H9 (cell line): ENCODE measurements around the gene WDR75. TPM values are rescaled to one million over a fixed set of nuclear protein-coding genes. Genes with fewer than 3 reads are reported as not detected.

Source experiments
- DNase-seq: peaks from one replicate; pipeline ENCODE4 v3.0.0-alpha.2; 2017
- H2AFZ ChIP-seq: one replicate; pipeline ENCODE4 v1.6.1; 2013; ENCODE audit warnings: mild to moderate bottlenecking, low read length, control low read depth, moderate library complexity
- H2AK5ac ChIP-seq: 2 replicates; pipeline ENCODE4 v1.6.1; 2013; ENCODE audit warnings: low read length, control low read depth, mixed read lengths; ENCODE audit not compliant: insufficient read length
- H2BK120ac ChIP-seq: one replicate; pipeline ENCODE4 v1.6.1; 2013; ENCODE audit warnings: low read depth, mild to moderate bottlenecking, low read length, control low read depth, inconsistent platforms; ENCODE audit not compliant: poor library complexity, severe bottlenecking
- H2BK12ac ChIP-seq: 2 replicates; pipeline ENCODE4 v1.6.1; 2013; ENCODE audit warnings: low read length, control low read depth, mixed read lengths, low read depth; ENCODE audit not compliant: insufficient read length
- H2BK15ac ChIP-seq: 2 replicates; pipeline ENCODE4 v1.6.1; 2013; ENCODE audit warnings: low read depth, low read length, control low read depth
- H2BK20ac ChIP-seq: one replicate; pipeline ENCODE4 v1.6.1; 2013; ENCODE audit warnings: low read depth, mild to moderate bottlenecking, low read length, control low read depth, inconsistent platforms; ENCODE audit not compliant: poor library complexity, severe bottlenecking
- H2BK5ac ChIP-seq: 2 replicates; pipeline ENCODE4 v1.6.1; 2013; ENCODE audit warnings: low read length, control low read depth, mixed read lengths; ENCODE audit not compliant: insufficient read length
- H3K14ac ChIP-seq: 2 replicates; pipeline ENCODE4 v1.6.1; 2013; ENCODE audit warnings: low read length, control low read depth; ENCODE audit not compliant: insufficient read depth
- H3K18ac ChIP-seq: 2 replicates; pipeline ENCODE4 v1.6.1; 2013; ENCODE audit warnings: low read depth, mild to moderate bottlenecking, mixed read lengths, low read length, control low read depth; ENCODE audit not compliant: insufficient read length
- H3K23ac ChIP-seq: 2 replicates; pipeline ENCODE4 v1.6.1; 2013; ENCODE audit warnings: low read length, control low read depth, mixed read lengths, low read depth; ENCODE audit not compliant: insufficient read length
- H3K23me2 ChIP-seq: 2 replicates; pipeline ENCODE4 v1.6.1; 2013; ENCODE audit warnings: low read depth, mild to moderate bottlenecking, mixed read lengths, low read length, control low read depth; ENCODE audit not compliant: insufficient read length, poor library complexity, severe bottlenecking
- H3K27ac ChIP-seq: 2 replicates; pipeline ENCODE4 v1.5.1; 2013; ENCODE audit warnings: low read length, control low read depth, mixed read lengths, low read depth; ENCODE audit not compliant: insufficient read length
- H3K27me3 ChIP-seq: 2 replicates; pipeline ENCODE4 v1.6.1; 2013; ENCODE audit warnings: low read length, control low read depth, inconsistent platforms; ENCODE audit not compliant: insufficient read depth
- H3K4ac ChIP-seq: 2 replicates; pipeline ENCODE4 v1.6.1; 2013; ENCODE audit warnings: low read depth, mild to moderate bottlenecking, control low read depth, inconsistent platforms, low read length, moderate library complexity
- H3K4me1 ChIP-seq: 2 replicates; pipeline ENCODE4 v1.6.1; 2013; ENCODE audit warnings: low read length, control low read depth, inconsistent platforms; ENCODE audit not compliant: insufficient read depth
- H3K4me2 ChIP-seq: 2 replicates; pipeline ENCODE4 v1.6.1; 2013; ENCODE audit warnings: low read length, control low read depth, mixed read lengths; ENCODE audit not compliant: insufficient read length, insufficient read depth
- H3K56ac ChIP-seq: 2 replicates; pipeline ENCODE4 v1.6.1; 2013; ENCODE audit warnings: low read depth, mild to moderate bottlenecking, mixed read lengths, low read length, control low read depth; ENCODE audit not compliant: insufficient read length
- H3K79me1 ChIP-seq: 2 replicates; pipeline ENCODE4 v1.6.1; 2013; ENCODE audit warnings: low read depth, mild to moderate bottlenecking, moderate library complexity, low read length, control low read depth, inconsistent platforms; ENCODE audit not compliant: insufficient read depth, poor library complexity, severe bottlenecking
- H3K79me2 ChIP-seq: 2 replicates; pipeline ENCODE4 v1.6.1; 2013; ENCODE audit warnings: low read length, control low read depth, inconsistent platforms; ENCODE audit not compliant: insufficient read depth
- H3K9ac ChIP-seq: 2 replicates; pipeline ENCODE4 v1.6.1; 2013; ENCODE audit warnings: low read length, control low read depth, mixed read lengths; ENCODE audit not compliant: insufficient read length; ENCODE audit errors: extremely low read depth
- H3K9me3 ChIP-seq: one replicate; pipeline ENCODE4 v1.6.1; 2013; ENCODE audit warnings: low read depth, low read length, inconsistent platforms; ENCODE audit not compliant: control insufficient read depth
- H3T11ph ChIP-seq: one replicate; pipeline ENCODE4 v1.6.1; 2013; ENCODE audit warnings: mild to moderate bottlenecking, low read length, control low read depth, inconsistent platforms
- H4K20me1 ChIP-seq: one replicate; pipeline ENCODE4 v1.6.1; 2013; ENCODE audit not compliant: control insufficient read depth, insufficient read length, insufficient read depth
- H4K5ac ChIP-seq: 2 replicates; pipeline ENCODE4 v1.6.1; 2013; ENCODE audit warnings: low read depth, mild to moderate bottlenecking, mixed read lengths, low read length, control low read depth; ENCODE audit not compliant: insufficient read length
- H4K8ac ChIP-seq: replicated peaks from 2 replicates; pipeline ENCODE4 v1.6.1; 2013; ENCODE audit warnings: low read length, control low read depth, mixed read lengths, low read depth; ENCODE audit not compliant: insufficient read length
- H4K91ac ChIP-seq: 2 replicates; pipeline ENCODE4 v1.6.1; 2013; ENCODE audit warnings: low read depth, mild to moderate bottlenecking, moderate library complexity, mixed read lengths, low read length, control low read depth; ENCODE audit not compliant: insufficient read length
- H3K27ac Mint-ChIP-seq, 3 experiments: 2 replicates in 2 of 3; 3 replicates in 1 of 3; pipeline ENCODE4 v1.8.0; 2020 to 2021; ENCODE audit warnings: mixed read lengths in 3 of 3, mild to moderate bottlenecking in 1 of 3, moderate library complexity in 1 of 3
- H3K27me3 Mint-ChIP-seq: 2 replicates; pipeline ENCODE4 v1.8.0; 2021; ENCODE audit warnings: low read depth, mild to moderate bottlenecking, moderate library complexity, mixed read lengths
- H3K36me3 Mint-ChIP-seq, 3 experiments: 2 replicates in 2 of 3; 3 replicates in 1 of 3; pipeline ENCODE4 v1.8.0; 2020 to 2021; ENCODE audit warnings: low read depth in 3 of 3, mixed read lengths in 3 of 3; ENCODE audit not compliant: insufficient read depth in 1 of 3
- H3K4me1 Mint-ChIP-seq, 2 experiments: 2 replicates each; pipeline ENCODE4 v1.8.0; 2020; ENCODE audit warnings: mixed read lengths in 2 of 2
- H3K4me3 Mint-ChIP-seq, 2 experiments: 2 replicates in 1 of 2; 3 replicates in 1 of 2; pipeline ENCODE4 v1.8.0; 2020 to 2021; ENCODE audit warnings: mild to moderate bottlenecking in 2 of 2, mixed read lengths in 2 of 2, moderate library complexity in 1 of 2
- H3K9me3 Mint-ChIP-seq, 2 experiments: 2 replicates in 1 of 2; 3 replicates in 1 of 2; pipeline ENCODE4 v1.8.0; 2020; ENCODE audit warnings: mild to moderate bottlenecking in 2 of 2, mixed read lengths in 2 of 2, moderate library complexity in 1 of 2
- WGBS: extraction: QIAGEN DNeasy Blood & Tissue Kit; methylation state at CpG from one replicate; pipeline ENCODE4 v1.1.7; 2013; ENCODE audit warnings: missing lambda C conversion rate, low lambda C conversion rate, mixed read lengths; ENCODE audit not compliant: insufficient read length; ENCODE audit errors: extremely low coverage; 5-methylcytosine and 5-hydroxymethylcytosine counted together
- total RNA-seq: library from RNA; stranded (reverse); gene quantifications from 2 replicates; pipeline ENCODE4 v1.2.1, GENCODE V29; 2021
- TF ChIP-seq, protein P1 (sequence below): fragments of 200-600 bp; sonication (generic); conservative IDR thresholded peaks from 3 replicates; pipeline ENCODE4 v1.8.0; 2021; ENCODE audit warnings: antibody characterized with exemption, mild to moderate bottlenecking

The WDR75 gene
- total RNA-seq, 1 experiment from 2014 or later, result 80.6 TPM

DNA sequence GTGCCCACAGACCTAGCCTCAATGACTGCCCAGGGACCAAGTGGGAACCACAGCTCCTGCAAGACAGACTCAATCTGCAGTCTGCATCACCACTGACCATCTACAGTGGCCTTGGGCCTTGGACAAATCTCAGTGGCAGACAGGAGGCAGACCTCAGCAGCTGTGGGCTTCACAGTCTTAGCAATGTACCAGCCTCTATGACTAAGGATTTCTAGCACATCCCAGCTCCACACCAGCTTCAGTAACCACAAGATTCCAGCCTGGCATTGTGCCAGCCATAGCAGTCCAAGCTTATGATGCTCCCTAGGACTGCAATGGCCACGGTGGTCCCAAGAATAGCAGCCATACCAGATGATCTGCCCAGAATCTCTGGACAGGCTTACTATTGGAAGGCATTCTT, 19.6 kb upstream of the WDR75 start:
- H4K5ac ChIP-seq, result no peak overlapping the region
- Mint-ChIP-seq H3K9me3 (no peaks in the 10 kb centered on the region; a peak in 1 of 5 replicates), H3K27me3 (no peaks in the 10 kb centered on the region), H3K4me3 (no peak overlapping the region), H3K4me1 (peaks cover 11 to 12% of the 10 kb centered on the region in 2 experiments), H3K27ac (no peak overlapping the region), H3K36me3 (peaks cover 0 to 2% (median 0%) of the 10 kb centered on the region in 3 experiments; a peak in 1 of 7 replicates)
- H2BK15ac ChIP-seq, result no peak overlapping the region
- no peaks in the 10 kb centered on the region for H4K20me1 ChIP-seq
- H2BK20ac ChIP-seq, result no peak overlapping the region
- no peak overlapping the region for H4K91ac ChIP-seq
- H3K56ac ChIP-seq, result no peak overlapping the region
- H3K23ac ChIP-seq, result no peak overlapping the region
- no peak overlapping the region for H2BK12ac ChIP-seq
- H3K4ac ChIP-seq, result no peak overlapping the region
- no peaks in the 10 kb centered on the region for H3K27me3 ChIP-seq
- no peak overlapping the region for H3K9ac ChIP-seq
- no peak overlapping the region for H4K8ac ChIP-seq
- no CpG with 5 or more reads among the region's 1 CpG for WGBS
- DNase-seq, result no peak
- H2AFZ ChIP-seq, result no peak overlapping the region
- peak overlapping the region; percentile 12; the same call in 1 of the 2 replicates for H3K14ac ChIP-seq
- no peak overlapping the region for H3K18ac ChIP-seq
- no peak overlapping the region for H3T11ph ChIP-seq
- no peak overlapping the region for H3K4me2 ChIP-seq
- no peaks in the 10 kb centered on the region for H3K79me2 ChIP-seq
- H2AK5ac ChIP-seq, result no peak overlapping the region
- no peak overlapping the region for H2BK120ac ChIP-seq
- H3K23me2 ChIP-seq, result no peaks in the 10 kb centered on the region
- no peaks in the 10 kb centered on the region; the same call in 1 of the 2 replicates for H3K4me1 ChIP-seq
- no peak overlapping the region for H3K27ac ChIP-seq
- no peak overlapping the region for H2BK5ac ChIP-seq
- H3K79me1 ChIP-seq, result no peaks in the 10 kb centered on the region
- no peaks in the 10 kb centered on the region for H3K9me3 ChIP-seq
- TF ChIP-seq, protein P1, sequence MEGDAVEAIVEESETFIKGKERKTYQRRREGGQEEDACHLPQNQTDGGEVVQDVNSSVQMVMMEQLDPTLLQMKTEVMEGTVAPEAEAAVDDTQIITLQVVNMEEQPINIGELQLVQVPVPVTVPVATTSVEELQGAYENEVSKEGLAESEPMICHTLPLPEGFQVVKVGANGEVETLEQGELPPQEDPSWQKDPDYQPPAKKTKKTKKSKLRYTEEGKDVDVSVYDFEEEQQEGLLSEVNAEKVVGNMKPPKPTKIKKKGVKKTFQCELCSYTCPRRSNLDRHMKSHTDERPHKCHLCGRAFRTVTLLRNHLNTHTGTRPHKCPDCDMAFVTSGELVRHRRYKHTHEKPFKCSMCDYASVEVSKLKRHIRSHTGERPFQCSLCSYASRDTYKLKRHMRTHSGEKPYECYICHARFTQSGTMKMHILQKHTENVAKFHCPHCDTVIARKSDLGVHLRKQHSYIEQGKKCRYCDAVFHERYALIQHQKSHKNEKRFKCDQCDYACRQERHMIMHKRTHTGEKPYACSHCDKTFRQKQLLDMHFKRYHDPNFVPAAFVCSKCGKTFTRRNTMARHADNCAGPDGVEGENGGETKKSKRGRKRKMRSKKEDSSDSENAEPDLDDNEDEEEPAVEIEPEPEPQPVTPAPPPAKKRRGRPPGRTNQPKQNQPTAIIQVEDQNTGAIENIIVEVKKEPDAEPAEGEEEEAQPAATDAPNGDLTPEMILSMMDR, result no peak
